Transverse colon (tissue), 4 donors: Measurements from ENCODE around the gene KCNK15.

Experiments
- CTCF ChIP-seq, 5 experiments: fragments of 200-600 bp in 3 of 5; fragments of 450-650 bp in 2 of 5; sonication (generic) in 3 of 5; IDR thresholded peaks; 1 replicate in 2 of 5; 2 replicates in 3 of 5; pipeline ENCODE4 v1.5.1; 2016 to 2017; ENCODE audit warnings: antibody characterized with exemption in 5 of 5, inconsistent platforms in 3 of 5, mild to moderate bottlenecking in 2 of 5, moderate library complexity in 1 of 5
- EP300 ChIP-seq: sonication (generic); formaldehyde crosslinking; IDR thresholded peaks from one replicate; pipeline ENCODE4 v1.6.1; 2017; ENCODE audit warnings: antibody characterized with exemption, low read depth
- POLR2A ChIP-seq: fragments of 450-650 bp; IDR thresholded peaks from one replicate; pipeline ENCODE4 v1.6.1; 2016; ENCODE audit warnings: antibody characterized with exemption, mild to moderate bottlenecking, moderate library complexity
- POLR2AphosphoS5 ChIP-seq, 3 donors: sonication (generic); formaldehyde crosslinking; IDR thresholded peaks; one replicate each; pipeline ENCODE4 v1.6.1; 2016; ENCODE audit warnings: antibody characterized with exemption in 3 of 3

GRCh38 chr20:44700306-44700705 lies 45.4 kb upstream of the KCNK15 start:
- TF ChIP-seq POLR2AphosphoS5 (IDR thresholded peaks at IDR 0.05) (no peak), CTCF (IDR thresholded peaks at IDR 0.05) (no peak), EP300 (no peak), POLR2A (no peak)
